Stimulated activated CD4-positive, alpha-beta T cell treated with anti-CD3 and anti-CD28 coated beads, TNF-alpha, amount 100 ng/mL, for 24 hours (primary cell): Measurements from ENCODE around the gene PPP1R14C.

ENCODE experiments used
- DNase-seq, 3 experiments: peaks; one replicate each; pipeline ENCODE4 v3.0.0-alpha.2; 2020; ENCODE audit warnings: low read depth in 3 of 3

Gene PPP1R14C

GRCh38 chr6:150271501-150272263 is 128.8 kb downstream of the PPP1R14C start:
- no peak for DNase-seq

GRCh38 chr6:150272264-150272975 is 129.6 kb downstream of the PPP1R14C start:
- DNase-seq, result no peak

GRCh38 chr6:150272976-150273315 is 130.1 kb downstream of the PPP1R14C start:
- DNase-seq, result no peak

GRCh38 chr6:150273457-150274309 is 130.8 kb downstream of the PPP1R14C start:
- DNase-seq, result no peak

GRCh38 chr6:150275489-150275888 is 132.6 kb downstream of the PPP1R14C start:
- no peak for DNase-seq

- no peak for DNase-seq
These were observed 133.5 kb downstream of the PPP1R14C start for GRCh38 chr6:150276168-150276936.

- DNase-seq, result no peak
These were observed 134.3 kb downstream of the PPP1R14C start for GRCh38 chr6:150276937-150277742.

- DNase-seq, result no peak
These were observed 136.7 kb downstream of the PPP1R14C start for GRCh38 chr6:150279533-150279932.

GRCh38 chr6:150280703-150281102 is 137.9 kb downstream of the PPP1R14C start:
- no peak for DNase-seq

- DNase-seq, result no peak
These were observed 138.9 kb downstream of the PPP1R14C start for GRCh38 chr6:150281767-150282166.

GRCh38 chr6:150282806-150283205 is 140.0 kb downstream of the PPP1R14C start:
- no peak for DNase-seq

- DNase-seq, result no peak
These were observed 143.6 kb downstream of the PPP1R14C start for GRCh38 chr6:150286460-150286859.

- DNase-seq, result no peak
These were observed 144.1 kb downstream of the PPP1R14C start for GRCh38 chr6:150286912-150287311.

GRCh38 chr6:150288456-150288855 is 145.6 kb downstream of the PPP1R14C start:
- DNase-seq, result no peak

GRCh38 chr6:150289454-150290071 is 146.7 kb downstream of the PPP1R14C start:
- DNase-seq, result no peak

- DNase-seq, result no peak
These were observed 147.6 kb downstream of the PPP1R14C start for GRCh38 chr6:150290429-150290828.

- DNase-seq, result no peak
These were observed 149.3 kb downstream of the PPP1R14C start for GRCh38 chr6:150291968-150292710.

GRCh38 chr6:150293019-150293418 is 150.2 kb downstream of the PPP1R14C start:
- DNase-seq, result no peak

GRCh38 chr6:150293423-150294173 is 150.8 kb downstream of the PPP1R14C start:
- no peak for DNase-seq
